AG09319 (cell line): ENCODE results near the gene THAP12.

Source experiments
- DNase-seq: peaks from one replicate; pipeline ENCODE4 v3.0.0-alpha.2; 2010; ENCODE audit warnings: low read depth; ENCODE audit errors: extremely low read depth
- TF ChIP-seq, protein P1 (sequence below): IDR thresholded peaks from 2 replicates; pipeline ENCODE4 v1.5.1; 2011; ENCODE audit warnings: low read depth, mild to moderate bottlenecking, inconsistent platforms, low read length, moderate library complexity

Gene THAP12

DNA sequence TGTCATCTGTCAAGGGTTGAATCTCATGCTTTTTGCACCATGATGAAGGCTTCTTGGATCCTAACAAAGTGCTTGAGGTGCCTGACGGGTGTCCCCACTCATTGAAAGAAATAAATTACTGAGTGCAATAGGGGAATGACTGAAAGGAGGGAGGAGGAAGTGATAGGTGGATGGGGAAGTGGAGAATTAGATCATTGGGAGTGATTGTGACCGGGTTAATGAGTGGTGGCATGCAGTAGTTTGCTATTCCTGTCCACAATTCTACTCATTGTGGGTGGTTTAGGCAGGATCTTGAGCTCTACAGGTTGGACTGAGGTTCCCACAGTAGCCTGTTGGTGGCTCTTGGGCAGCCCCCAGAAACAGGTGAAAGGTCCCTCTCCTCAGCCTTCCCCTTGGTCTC, 44.3 kb downstream of the THAP12 start:
- DNase-seq, result no peak
- TF ChIP-seq, protein P1, sequence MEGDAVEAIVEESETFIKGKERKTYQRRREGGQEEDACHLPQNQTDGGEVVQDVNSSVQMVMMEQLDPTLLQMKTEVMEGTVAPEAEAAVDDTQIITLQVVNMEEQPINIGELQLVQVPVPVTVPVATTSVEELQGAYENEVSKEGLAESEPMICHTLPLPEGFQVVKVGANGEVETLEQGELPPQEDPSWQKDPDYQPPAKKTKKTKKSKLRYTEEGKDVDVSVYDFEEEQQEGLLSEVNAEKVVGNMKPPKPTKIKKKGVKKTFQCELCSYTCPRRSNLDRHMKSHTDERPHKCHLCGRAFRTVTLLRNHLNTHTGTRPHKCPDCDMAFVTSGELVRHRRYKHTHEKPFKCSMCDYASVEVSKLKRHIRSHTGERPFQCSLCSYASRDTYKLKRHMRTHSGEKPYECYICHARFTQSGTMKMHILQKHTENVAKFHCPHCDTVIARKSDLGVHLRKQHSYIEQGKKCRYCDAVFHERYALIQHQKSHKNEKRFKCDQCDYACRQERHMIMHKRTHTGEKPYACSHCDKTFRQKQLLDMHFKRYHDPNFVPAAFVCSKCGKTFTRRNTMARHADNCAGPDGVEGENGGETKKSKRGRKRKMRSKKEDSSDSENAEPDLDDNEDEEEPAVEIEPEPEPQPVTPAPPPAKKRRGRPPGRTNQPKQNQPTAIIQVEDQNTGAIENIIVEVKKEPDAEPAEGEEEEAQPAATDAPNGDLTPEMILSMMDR, result no peak

DNA sequence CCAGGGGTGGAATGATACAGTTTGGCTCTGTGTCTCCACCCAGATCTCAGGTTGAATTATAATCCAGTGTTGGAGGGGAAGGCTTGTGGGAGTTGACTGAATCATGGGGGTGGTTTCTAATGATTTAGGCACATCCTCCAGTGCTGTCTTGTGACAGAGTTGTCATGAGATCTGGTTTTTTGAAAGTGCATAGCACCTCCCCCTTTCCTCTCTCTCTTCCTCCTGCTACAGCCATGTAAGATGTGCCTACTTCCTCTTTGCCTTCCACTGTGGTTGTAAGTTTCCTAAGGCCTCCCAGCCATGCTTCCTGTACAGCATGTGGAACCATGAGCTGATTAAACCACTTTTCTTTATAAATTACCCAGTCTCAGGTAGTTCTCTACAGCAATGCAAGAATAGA, 45.1 kb downstream of the THAP12 start:
- no peak for DNase-seq

DNA sequence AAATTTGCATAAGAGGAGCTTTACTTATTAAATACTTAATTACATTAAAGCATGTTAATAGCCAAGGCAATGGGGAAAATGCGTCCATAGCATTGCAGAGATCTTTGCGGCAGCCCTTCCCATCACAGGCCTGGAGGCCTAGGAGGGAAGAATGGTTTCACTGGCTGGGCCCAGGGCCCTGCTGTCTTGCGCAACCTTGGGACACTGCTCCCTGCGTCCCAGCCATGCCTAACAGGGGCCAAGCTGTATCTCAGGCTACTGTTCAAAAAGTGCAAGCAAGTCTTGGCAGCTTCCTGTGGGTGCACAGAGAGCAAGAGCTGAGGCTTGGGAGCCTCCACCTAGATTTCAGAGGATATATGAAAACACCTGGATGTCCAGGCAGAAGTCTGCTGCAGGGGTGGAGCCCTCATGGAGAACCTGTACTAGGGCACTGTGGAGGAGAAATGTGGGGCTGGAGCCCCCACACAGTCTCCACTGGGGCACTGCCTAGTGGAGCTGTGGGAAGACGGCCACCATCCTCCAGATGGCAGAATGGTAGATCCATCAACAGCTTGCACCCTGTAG, 46.0 kb downstream of the THAP12 start:
- DNase-seq, result no peak
- TF ChIP-seq, protein P1, result no peak

More for the DNA sequence above, 45.1 kb downstream of the THAP12 start:
- TF ChIP-seq, protein P1, result no peak

DNA sequence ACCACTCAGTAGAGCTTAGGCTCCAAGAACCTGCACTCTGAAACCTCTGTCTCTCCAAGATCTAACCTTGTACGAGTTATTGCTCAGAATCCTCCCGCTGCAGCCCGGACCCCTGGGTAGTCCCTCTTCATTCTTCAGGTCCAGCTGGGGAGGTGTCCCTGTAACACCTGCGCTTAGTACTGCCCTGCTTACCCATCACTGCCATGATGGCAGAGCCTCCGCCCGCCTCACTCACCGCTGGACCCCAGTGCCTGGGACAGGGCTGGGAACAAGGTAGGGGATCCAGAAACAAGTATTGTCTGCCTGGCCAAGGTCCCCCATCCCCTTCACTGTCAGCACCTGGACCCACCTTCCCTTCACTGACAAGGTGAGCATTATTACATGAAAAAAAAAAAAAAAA, 50.3 kb downstream of the THAP12 start:
- no peak for DNase-seq
- TF ChIP-seq, protein P1, result no peak

DNA sequence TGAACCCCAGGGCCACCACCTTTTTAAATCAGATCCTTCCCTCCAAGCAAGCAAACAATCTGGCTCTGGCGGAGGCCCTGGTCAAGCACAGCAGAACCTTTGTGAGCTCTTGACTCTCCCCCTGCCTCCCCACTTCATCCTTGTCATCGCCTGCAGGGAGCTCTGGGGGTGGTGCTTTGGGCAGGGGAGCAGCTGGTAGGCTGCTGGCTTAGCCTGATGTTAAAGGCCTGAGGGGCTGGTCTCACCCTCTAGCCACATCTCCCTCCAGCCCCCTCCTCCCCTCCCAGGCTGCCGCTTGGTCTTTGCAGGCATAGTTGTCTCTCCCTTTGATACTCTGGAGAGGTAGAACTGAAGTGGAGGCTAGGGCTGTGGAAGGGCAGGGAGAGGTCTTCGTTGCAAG, 50.9 kb downstream of the THAP12 start:
- no peak for DNase-seq
- TF ChIP-seq, protein P1, result no peak

DNA sequence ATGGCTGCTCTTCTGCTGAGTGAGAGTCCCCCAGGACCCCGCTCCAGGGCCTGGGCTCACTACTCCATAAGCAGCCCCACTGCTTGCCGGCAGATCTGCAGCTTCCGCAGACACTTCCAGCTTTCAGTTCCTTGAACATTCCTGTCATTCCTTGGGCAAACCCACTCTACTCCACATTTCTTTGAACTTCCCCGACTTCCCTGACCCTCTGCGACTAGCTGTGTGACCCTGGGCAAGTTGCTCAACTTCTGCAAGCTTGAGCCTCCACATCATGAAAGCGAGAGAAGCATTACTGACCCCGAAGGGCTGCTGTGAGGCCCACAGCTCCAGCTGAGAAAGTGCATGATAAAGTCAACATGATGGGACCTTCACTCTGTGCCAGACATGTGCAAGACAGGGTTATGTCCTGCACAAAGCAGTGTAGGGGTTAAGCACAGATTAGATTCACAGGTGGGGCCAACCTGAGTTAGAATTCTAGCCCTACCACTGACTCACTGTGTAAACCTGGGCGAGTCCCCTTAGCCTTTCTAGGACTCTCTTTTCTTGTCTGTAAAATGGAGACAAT, 51.8 kb downstream of the THAP12 start:
- TF ChIP-seq, protein P1, result no peak
- DNase-seq, result no peak

DNA sequence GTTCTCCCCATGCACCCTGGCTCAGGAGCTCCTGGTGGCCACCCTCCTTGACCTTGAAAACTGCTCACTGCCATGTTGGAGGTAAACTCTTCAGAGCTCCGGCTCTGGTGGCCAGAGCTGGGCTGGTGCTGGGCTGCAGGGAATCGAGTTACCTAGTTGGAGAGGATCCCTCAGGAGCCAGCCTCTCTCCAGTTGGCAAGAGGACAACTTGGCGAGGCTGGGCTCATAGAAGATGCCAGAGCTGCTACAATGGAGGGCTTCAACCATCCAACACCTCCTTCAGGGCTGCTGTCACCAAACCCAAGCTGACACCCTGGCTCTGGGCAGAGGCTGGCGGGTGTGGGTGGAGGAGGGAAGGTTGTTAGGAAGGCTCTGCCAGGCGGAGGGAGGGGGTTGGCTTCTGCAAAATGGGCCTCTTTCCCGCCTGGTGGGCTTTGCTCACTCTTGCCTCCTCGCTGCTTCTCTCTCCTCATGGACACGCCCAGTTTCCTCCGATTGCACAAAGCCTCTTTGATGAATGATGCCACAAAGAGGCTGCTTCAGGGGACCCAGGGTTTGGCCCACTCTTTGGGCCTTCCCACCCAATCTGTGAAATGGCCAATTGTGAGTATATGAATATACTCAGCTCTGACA, 53.1 kb downstream of the THAP12 start:
- TF ChIP-seq, protein P1, result no peak

More for the DNA sequence above, 53.1 kb downstream of the THAP12 start:
- no peak for DNase-seq
